ENCODE measurements around the gene MFSD8. TPM values are rescaled to one million over a fixed set of nuclear protein-coding genes. Genes with fewer than 3 reads are reported as not detected.
"Not testable (repeated sequence)": the region's sequence is repeated elsewhere in the genome, so short reads cannot be mapped to it uniquely, and the experiment has no call there.

MFSD8 gene
- polyA plus RNA-seq, 1 donor (not counting 4 experiments of a cell fraction or from before 2014, with no cell fraction given) = 19.0 TPM

DNA sequence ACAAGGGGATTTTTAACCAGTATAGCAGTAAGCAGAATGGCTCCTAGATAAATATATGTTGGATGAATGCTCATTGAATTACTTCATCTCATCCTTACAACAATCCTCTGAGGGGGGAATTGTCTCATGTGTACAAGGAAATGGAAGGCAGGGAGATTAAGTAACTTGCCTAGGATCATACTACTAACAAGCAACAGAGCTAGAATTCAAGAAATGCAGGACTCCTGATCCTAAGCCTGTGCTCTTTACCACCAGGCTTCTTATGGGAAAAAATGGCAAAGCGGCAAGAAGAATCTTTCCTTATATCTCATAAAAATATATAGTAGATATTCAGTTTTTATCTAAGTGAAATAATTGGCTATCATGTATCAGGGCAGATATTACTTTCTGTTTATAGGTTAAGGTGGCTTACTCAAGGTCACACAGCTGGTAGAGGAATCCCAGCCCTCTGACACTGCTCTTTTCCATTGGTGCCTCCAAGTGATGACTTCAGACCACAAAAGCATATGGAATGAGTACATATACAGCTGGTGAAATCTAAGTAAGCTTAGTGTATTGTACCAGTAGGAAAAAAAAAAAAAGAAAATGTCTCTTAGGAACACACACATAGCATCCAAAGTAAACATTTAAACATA is 2.3 kb upstream of the MFSD8 start:
- DNase-seq (ENCODE audit: low read depth, low spot score) (no peak), FAIRE-seq (no peak)
- no peak overlapping the region for H3K9ac ChIP-seq (ENCODE audit: control insufficient read depth, extremely low read depth, insufficient read depth, low read length)
- no peaks in the 10 kb centered on the region for H3K27me3 ChIP-seq (ENCODE audit: control insufficient read depth, extremely low read depth, insufficient read depth, low read length)
- no peak for TF ChIP-seq EZH2 (IDR thresholded peaks at IDR 0.05; ENCODE audit: low read length)
- TF ChIP-seq, protein P1, sequence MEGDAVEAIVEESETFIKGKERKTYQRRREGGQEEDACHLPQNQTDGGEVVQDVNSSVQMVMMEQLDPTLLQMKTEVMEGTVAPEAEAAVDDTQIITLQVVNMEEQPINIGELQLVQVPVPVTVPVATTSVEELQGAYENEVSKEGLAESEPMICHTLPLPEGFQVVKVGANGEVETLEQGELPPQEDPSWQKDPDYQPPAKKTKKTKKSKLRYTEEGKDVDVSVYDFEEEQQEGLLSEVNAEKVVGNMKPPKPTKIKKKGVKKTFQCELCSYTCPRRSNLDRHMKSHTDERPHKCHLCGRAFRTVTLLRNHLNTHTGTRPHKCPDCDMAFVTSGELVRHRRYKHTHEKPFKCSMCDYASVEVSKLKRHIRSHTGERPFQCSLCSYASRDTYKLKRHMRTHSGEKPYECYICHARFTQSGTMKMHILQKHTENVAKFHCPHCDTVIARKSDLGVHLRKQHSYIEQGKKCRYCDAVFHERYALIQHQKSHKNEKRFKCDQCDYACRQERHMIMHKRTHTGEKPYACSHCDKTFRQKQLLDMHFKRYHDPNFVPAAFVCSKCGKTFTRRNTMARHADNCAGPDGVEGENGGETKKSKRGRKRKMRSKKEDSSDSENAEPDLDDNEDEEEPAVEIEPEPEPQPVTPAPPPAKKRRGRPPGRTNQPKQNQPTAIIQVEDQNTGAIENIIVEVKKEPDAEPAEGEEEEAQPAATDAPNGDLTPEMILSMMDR (optimal IDR thresholded peaks at IDR 0.05 in 1 of 3, IDR thresholded peaks at IDR 0.05 in 1 of 3, conservative IDR thresholded peaks at IDR 0.05 in 1 of 3; ENCODE audit: extremely low read depth in 1 of 3, insufficient read depth in 2 of 3, low read length in 3 of 3) = no peak
- H3K27ac ChIP-seq (ENCODE audit: control insufficient read depth, insufficient read depth, low read length) = no peak overlapping the region
- H3K4me2 ChIP-seq (ENCODE audit: control insufficient read depth, extremely low read depth, insufficient read depth, low read depth, low read length) = no peak overlapping the region
- H3K79me2 ChIP-seq (ENCODE audit: control insufficient read depth, insufficient read depth, low read length) = peaks cover 47% of the 10 kb centered on the region
- no peak overlapping the region for H3K4me3 ChIP-seq (ENCODE audit: control insufficient read depth in 2 of 3, extremely low read depth in 1 of 3, insufficient read depth in 2 of 3, low read depth in 1 of 3, low read length in 3 of 3)
- dilution Hi-C loops (cut with MboI; ENCODE audit: extremely low pct_ligation_motif_present, low sequenced_read_pairs) = no loop called here
- peaks cover 8% of the 10 kb centered on the region for H3K4me1 ChIP-seq (ENCODE audit: control insufficient read depth, extremely low read depth, insufficient read depth, low read length)
- H3K9me3 ChIP-seq (ENCODE audit: control insufficient read depth, low read depth, low read length) = no peaks in the 10 kb centered on the region
- no peaks in the 10 kb centered on the region for H3K36me3 ChIP-seq (ENCODE audit: control insufficient read depth in 2 of 2, extremely low read depth in 1 of 2, insufficient read depth in 2 of 2, low read length in 2 of 2)
- H4K20me1 ChIP-seq (ENCODE audit: control insufficient read depth, extremely low read depth, insufficient read depth, low read length) = no peaks in the 10 kb centered on the region
- H2AFZ ChIP-seq (ENCODE audit: control insufficient read depth, low read length) = no peak overlapping the region
- H3K9me1 ChIP-seq (ENCODE audit: control insufficient read depth, extremely low read depth, insufficient read depth, low read length) = no peaks in the 10 kb centered on the region

DNA sequence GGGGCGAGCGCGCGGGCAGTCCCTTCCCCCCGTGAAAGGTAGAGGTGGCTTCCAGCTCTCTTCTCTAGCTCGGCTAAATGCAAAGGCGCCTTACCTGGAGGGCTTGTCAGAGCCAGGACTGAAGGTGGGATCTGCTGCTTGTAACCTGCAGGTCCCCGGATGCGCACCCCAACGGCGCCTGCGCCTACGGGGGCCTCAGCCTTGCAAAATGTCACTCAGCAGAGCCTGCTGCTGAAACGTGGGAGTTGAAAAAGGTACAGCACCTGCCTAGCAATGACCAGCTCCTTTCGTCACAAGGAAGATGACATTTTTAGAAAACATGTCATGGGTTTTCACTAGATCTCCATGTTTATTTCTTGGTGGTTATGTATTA is 816 bp upstream of the MFSD8 start:
- DNase-seq (ENCODE audit: low read depth, low spot score) (no peak), FAIRE-seq (no peak)
- Histone ChIP-seq H3K4me3 (ENCODE audit: control insufficient read depth in 2 of 3, extremely low read depth in 1 of 3, insufficient read depth in 2 of 3, low read depth in 1 of 3, low read length in 3 of 3) (peak overlapping the region; percentile 95 to 100 (median 97)), H3K9me1 (ENCODE audit: control insufficient read depth, extremely low read depth, insufficient read depth, low read length) (no peaks in the 10 kb centered on the region), H2AFZ (ENCODE audit: control insufficient read depth, low read length) (peak overlapping the region; percentile 95), H3K27me3 (ENCODE audit: control insufficient read depth, extremely low read depth, insufficient read depth, low read length) (no peaks in the 10 kb centered on the region), H3K9me3 (ENCODE audit: control insufficient read depth, low read depth, low read length) (no peaks in the 10 kb centered on the region), H3K27ac (ENCODE audit: control insufficient read depth, insufficient read depth, low read length) (peak overlapping the region; percentile 94), H3K79me2 (ENCODE audit: control insufficient read depth, insufficient read depth, low read length) (peaks cover 51% of the 10 kb centered on the region), H3K9ac (ENCODE audit: control insufficient read depth, extremely low read depth, insufficient read depth, low read length) (peak overlapping the region; percentile 99), H4K20me1 (ENCODE audit: control insufficient read depth, extremely low read depth, insufficient read depth, low read length) (no peaks in the 10 kb centered on the region), H3K36me3 (ENCODE audit: control insufficient read depth in 2 of 2, extremely low read depth in 1 of 2, insufficient read depth in 2 of 2, low read length in 2 of 2) (no peaks in the 10 kb centered on the region), H3K4me1 (ENCODE audit: control insufficient read depth, extremely low read depth, insufficient read depth, low read length) (peaks cover 8% of the 10 kb centered on the region), H3K4me2 (ENCODE audit: control insufficient read depth, extremely low read depth, insufficient read depth, low read depth, low read length) (peak overlapping the region; percentile 97)
- dilution Hi-C loops (cut with MboI; ENCODE audit: extremely low pct_ligation_motif_present, low sequenced_read_pairs) = no loop called here
- TF ChIP-seq EZH2 (IDR thresholded peaks at IDR 0.05; ENCODE audit: low read length) = no peak
- TF ChIP-seq, protein P1 (optimal IDR thresholded peaks at IDR 0.05 in 1 of 3, IDR thresholded peaks at IDR 0.05 in 1 of 3, conservative IDR thresholded peaks at IDR 0.05 in 1 of 3; ENCODE audit: extremely low read depth in 1 of 3, insufficient read depth in 2 of 3, low read length in 3 of 3) = no peak

DNA sequence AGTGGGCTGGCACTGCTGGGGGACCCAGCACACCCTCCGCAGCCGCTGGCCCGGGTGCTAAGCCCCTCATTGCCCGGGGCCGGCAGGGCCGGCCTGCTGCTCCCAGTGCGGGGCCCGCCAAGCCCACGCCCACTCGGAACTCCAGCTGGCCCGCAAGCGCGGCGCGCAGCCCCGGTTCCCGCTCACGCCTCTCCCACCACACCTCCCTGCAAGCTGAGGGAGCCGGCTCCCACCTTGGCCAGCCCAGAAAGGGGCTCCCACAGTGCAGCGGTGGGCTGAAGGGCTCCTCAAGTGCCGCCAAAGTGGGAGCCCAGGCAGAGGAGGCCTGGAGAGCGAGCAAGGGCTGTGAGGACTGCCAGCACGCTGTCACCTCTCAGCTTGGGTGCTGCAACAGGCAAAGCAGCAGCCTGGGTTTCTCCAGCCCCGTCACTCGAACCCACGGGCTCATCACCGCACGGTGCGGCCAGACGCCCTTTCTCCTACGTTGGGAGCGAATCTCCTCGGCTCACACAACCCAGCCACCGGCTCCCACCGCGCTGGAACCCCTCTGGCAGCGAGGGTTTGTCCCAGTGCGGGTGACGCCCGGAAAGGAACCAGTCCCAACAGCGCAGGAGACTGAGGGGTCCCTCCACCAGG is 429 bp downstream of the MFSD8 start:
- Histone ChIP-seq H3K4me3 (ENCODE audit: control insufficient read depth in 2 of 3, extremely low read depth in 1 of 3, insufficient read depth in 2 of 3, low read depth in 1 of 3, low read length in 3 of 3) (peak overlapping the region; percentile 95 to 100 (median 97)), H3K27ac (ENCODE audit: control insufficient read depth, insufficient read depth, low read length) (peak overlapping the region; percentile 94), H3K4me2 (ENCODE audit: control insufficient read depth, extremely low read depth, insufficient read depth, low read depth, low read length) (peak overlapping the region; percentile 54), H3K79me2 (ENCODE audit: control insufficient read depth, insufficient read depth, low read length) (peaks cover 52% of the 10 kb centered on the region), H3K9ac (ENCODE audit: control insufficient read depth, extremely low read depth, insufficient read depth, low read length) (peak overlapping the region; percentile 99), H2AFZ (ENCODE audit: control insufficient read depth, low read length) (peak overlapping the region; percentile 100)
- H3K9me1 ChIP-seq (ENCODE audit: control insufficient read depth, extremely low read depth, insufficient read depth, low read length); H3K27me3 ChIP-seq (ENCODE audit: control insufficient read depth, extremely low read depth, insufficient read depth, low read length); H3K9me3 ChIP-seq (ENCODE audit: control insufficient read depth, low read depth, low read length); H4K20me1 ChIP-seq (ENCODE audit: control insufficient read depth, extremely low read depth, insufficient read depth, low read length); H3K36me3 ChIP-seq (ENCODE audit: control insufficient read depth in 2 of 2, extremely low read depth in 1 of 2, insufficient read depth in 2 of 2, low read length in 2 of 2); dilution Hi-C loops (cut with MboI; ENCODE audit: extremely low pct_ligation_motif_present, low sequenced_read_pairs); DNase-seq (ENCODE audit: low read depth, low spot score); FAIRE-seq; H3K4me1 ChIP-seq (ENCODE audit: control insufficient read depth, extremely low read depth, insufficient read depth, low read length): not testable (repeated sequence)
